NAMALWA (cell line): ENCODE measurements around the gene RALGAPA2.
"Not testable (repeated sequence)": the region's sequence is repeated elsewhere in the genome, so short reads cannot be mapped to it uniquely, and the experiment has no call there.

Experiments
- DNase-seq: peaks from one replicate; pipeline ENCODE4 v3.0.0-alpha.2; 2015; ENCODE audit warnings: low spot score

The RALGAPA2 gene

DNA sequence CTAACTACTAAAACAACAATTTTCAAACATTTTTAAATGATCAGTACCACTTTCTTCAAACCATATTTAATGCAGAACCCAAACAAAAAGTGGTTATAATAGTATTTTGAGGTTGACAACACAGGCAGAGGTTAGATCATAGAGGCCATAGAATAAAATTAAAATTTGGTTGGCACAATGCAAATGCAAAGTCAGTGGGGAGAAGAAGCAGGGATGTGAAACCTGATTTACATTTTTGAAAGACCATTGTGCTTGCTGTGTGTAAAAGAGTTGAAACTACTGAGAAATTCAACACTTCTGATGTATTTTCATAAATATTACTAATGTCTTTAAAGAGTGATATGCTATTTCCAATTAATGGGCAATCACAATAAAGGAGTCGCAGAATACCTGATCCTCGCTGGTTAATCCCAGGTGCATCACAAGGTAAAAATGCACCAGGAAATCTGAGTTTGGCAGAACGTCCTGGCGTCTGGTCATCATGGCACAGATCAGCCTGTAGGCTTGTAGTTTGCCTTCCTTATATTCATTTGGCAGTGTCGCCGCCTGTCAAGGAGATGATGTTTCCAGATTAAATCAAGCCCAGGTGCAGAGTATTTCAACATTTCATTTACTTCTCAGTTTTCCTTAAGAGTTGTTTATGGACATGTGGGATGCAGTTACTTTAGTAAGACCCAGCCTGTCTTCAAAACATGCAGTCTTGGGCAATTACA lies 141.2 kb downstream of the RALGAPA2 start:
- no peak for DNase-seq

DNA sequence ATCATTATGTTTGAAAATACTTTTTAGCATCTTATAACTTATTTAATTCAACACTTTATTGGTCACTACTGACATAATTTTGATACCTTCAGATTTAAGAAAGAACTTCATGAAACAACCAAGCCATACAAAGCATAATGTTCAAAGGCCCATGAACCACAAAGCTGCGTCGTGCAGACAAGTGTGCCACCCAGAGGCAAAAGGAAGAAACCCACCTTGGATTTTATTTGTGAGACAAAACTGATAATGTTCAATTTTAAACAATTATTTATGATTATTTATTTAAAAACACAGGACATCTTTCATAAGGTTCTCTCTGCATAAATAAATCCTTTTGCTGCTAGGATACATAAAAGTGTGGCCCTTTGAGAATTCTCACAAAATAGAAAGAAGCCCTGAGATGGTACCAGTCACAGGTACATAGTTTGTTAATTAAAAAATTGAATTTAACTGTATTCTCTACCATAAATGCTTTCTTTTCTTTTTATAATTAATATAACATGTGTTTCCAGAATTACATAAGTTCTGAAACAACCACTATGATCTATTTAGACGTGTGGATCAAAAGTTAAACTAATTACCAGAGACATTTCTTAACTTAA lies 143.7 kb downstream of the RALGAPA2 start:
- peak; percentile 61 for DNase-seq

DNA sequence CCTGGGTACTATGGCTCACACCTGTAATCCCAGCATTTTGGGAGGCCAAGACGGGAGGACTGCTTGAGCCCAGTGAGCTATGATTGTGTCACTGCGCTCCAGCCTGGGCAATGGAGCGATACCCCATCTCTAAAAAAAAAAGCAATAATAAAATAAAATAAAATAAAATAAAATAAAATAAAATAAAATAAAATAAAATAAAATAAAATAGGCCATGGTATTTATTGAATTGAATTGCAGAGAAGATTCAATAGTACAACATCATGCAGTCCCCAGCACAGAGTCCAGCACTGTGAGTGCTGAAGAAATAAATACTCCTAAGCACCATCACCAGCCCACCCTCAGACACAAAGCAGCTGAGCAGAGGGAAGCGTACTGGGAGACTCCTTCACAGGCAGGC lies 144.7 kb downstream of the RALGAPA2 start:
- DNase-seq = no peak

DNA sequence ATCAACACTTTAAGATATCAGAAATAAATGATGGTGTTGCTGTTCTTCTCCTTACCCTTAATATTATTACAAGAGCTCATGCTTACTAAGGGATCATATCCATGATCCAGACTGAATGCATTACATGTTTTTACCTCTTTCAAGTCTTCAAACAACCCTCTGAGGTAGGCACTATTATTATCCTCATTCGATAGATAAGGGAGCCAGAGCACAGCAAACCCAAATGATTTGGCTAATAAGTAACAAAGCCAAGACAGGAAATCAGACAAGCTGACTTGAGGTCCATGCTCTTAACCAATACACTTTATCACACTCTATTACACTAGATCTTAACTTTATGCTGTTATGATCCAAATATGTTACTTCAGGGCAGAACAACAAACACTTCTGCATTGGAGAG lies 145.9 kb downstream of the RALGAPA2 start:
- no peak for DNase-seq

DNA sequence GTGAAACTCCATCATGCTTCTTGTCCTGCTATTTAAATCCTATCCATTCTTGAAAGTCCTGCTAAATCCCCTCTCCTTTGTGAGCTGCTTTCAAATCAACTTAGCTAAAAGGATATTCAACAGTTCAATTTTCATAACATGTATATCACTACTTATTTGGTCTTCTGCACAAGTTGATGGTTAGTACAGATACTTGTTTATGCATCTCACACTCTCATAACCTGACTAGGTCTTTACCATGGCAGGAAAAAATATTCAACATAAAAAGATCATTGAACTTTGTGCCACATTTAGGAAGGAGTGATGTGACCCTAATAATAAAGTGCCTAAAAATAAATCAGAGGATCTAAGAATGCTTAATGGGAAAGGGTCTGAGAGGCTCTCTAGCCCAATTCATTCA lies 148.2 kb downstream of the RALGAPA2 start:
- DNase-seq = no peak

DNA sequence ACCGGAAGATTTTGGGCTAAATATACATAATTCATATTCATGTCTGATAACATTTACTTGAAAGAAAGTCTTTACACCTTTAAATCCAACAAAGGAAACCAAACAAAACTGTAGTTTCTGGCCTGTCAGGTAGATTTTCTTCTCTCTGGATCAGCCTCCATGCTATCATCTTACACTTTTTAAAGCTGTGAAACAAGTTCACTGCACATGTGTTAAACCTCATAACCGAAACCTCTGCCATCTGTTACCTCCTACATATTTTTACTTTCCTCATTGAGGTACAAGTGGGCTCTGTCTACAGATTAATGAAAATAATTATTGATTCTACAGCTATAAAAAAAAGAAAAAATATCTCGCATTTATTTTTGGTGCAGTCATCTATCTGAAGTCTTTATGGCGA lies 149.9 kb downstream of the RALGAPA2 start:
- DNase-seq = no peak

DNA sequence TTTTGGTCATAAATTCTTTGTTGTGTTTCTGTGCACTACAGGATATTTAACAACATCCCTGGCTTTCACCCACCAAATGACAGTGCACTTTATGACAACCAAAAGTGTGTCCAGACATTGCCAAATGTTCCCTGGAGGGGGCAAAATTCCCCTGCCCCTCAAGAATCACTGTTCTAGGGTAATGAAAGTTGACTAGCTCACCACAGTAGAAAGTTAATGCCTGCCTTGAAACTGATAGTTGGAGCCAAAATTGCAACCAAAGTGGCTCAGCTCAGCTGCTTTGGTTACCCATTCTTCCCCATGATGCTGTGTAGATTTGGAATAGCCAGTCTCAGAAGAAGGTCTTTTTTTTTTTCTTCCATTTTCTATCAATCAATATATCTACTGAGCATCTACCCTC lies 150.6 kb downstream of the RALGAPA2 start:
- DNase-seq = no peak

DNA sequence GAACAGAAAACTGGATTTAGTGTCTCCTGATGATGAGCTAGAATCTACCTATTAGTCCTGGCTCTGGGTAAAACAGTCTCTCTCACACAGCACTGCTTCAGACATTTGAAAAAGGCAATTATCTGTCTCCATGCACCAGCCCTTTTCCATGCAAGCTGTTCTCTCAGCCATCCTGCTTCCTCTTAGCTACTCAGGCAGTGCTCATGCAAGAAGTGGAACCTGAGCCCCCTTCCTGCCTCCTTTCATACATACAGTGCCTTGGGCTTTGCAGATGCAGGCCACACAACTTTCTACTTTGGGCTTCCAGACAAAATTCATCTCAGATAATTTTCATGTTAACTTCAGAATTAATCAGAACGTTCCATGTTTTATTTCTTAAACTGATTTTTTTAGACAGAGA lies 151.3 kb downstream of the RALGAPA2 start:
- DNase-seq = no peak

DNA sequence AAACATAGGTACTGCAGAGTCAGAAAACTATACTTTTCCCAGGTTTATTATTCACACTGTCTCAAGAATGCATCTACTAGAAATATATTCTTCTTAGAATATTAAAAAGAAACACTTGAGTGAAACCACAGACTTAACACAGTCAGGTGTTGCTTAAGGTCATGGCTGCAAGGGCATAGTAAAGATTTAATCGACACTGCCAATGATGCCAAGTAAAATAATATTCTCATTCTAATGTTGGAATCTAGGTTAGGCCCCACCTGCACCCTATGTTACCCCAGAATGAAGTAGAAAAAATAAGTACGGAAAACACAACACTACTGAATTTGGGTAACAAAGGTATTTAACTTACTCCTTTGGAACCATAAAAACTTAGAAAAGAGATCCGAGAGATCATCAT lies 155.0 kb downstream of the RALGAPA2 start:
- DNase-seq = no peak

DNA sequence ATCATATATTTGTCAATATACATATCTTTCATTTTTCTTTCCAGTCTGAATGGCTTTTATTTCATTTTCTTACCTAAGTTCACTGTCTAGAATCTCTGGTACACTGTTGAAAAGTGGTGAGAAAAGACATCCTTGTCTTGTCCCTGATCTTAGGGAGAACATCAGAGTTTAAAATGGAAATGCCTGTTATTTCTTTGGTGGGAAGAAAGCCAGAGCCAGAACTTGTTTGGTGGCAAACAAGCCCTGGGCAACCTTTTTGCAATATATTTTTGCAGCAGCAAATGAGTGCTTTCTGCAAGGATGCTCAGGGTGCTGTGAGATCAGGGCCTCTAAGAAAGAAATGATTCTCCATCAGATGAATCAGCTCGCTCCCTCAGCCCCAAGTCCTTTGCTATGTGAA lies 156.6 kb downstream of the RALGAPA2 start:
- DNase-seq = no peak

DNA sequence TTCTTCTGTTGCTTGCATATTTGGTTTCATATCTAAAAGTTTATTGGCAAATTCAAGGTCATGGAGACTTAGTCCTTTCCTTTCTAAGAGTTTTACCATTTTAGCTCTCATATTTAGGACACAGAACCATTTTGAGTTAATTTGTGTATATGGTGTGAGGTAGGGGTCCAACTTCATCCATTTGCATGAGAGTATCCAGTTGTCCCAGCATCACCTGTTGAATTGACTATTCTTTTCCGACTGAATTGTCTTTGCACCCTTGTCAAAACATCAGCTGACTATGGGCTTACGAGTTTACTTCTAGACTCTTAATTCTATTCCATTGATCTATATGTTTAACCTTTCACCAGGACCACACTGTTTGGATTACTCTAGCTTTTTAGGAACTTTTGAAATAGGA lies 157.5 kb downstream of the RALGAPA2 start:
- no peak for DNase-seq

DNA sequence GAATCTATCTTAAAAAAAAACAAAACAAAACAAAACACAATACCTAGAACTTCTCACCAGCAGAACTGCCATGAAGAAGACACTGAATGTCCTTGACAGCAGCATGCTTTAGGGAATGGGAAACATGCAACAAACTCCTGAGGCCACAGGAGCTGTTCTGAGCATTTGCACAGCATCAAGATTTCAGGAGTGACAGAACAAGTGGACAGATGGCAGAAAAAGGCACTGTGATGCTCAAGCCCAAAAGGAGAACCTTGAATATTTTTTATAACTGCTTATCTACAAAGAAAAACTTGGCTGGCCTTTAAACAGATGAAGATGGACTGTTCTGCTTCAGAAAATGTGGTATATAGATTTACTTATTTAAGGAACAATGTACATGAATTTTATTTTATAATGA lies 158.9 kb downstream of the RALGAPA2 start:
- DNase-seq = no peak

DNA sequence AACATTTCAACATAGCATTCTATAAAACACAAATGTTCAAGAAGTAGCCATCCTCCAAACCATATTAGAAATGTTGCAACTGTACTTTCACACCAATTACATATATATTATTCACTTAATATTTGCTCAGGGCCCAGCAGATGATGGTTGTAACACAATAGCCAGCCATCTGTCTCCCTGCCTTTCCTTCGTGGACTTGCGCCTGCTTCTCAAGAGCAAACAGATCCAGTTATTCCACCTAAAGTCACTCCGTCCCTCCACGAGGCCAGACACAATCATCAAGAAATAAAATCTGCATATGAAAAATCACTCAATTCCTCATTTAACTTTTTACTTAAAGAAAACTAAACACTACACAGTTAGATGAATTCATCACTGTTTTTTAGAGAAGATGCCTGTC lies 160.4 kb downstream of the RALGAPA2 start:
- no peak for DNase-seq

DNA sequence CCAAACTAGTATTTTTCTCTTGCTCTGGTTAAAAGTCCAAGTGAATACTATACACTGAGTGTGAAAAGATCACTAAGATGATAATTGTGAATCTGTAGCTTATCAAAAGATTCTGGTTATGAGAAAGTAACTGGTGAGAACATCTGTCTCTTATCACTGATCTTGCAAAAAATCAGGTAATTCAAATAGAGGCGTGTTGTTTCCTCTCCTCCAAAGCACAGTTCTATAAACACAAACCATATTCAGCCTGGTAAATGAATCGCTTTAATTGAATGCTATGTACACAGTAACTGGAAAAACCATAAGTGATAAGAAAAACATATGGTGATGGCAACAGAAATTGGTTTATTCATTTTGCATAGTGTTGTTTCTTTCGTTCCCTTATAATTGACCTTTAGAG lies 161.0 kb downstream of the RALGAPA2 start:
- no peak for DNase-seq

DNA sequence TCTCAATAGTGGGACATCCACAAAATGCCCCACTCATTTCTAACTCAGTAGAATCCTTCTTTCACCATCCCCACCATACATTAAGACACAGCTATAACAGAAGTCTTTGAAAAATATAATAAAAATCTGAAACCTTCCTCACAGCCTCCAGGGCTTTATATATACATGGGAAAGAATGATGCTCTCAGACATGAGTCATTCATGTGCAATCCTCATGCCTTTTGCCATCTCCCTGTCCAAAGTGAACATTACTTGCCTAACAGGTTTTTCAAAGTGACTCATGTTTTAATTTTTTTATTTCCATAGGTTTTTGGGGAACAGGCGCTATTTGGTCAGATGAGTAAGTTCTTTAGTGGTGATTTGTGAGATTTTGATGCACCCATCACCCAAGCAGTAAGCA lies 162.7 kb downstream of the RALGAPA2 start:
- no peak for DNase-seq

DNA sequence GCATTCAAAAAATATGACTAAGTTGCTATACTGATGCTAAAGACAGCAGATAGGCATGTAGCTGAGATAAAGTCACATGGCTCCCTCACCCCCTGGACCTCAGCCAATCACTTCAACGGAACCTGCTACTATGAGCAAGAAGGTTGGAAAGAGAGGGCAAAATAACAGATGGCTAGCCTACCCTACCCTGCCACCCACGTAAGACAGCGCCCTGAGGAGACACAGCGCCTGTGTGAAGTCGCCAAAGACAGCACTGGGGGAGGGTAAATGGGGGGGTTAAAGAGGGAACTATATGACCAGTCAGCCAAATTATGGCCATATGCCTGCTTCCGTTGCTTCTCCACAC lies 163.2 kb downstream of the RALGAPA2 start:
- DNase-seq = no peak

DNA sequence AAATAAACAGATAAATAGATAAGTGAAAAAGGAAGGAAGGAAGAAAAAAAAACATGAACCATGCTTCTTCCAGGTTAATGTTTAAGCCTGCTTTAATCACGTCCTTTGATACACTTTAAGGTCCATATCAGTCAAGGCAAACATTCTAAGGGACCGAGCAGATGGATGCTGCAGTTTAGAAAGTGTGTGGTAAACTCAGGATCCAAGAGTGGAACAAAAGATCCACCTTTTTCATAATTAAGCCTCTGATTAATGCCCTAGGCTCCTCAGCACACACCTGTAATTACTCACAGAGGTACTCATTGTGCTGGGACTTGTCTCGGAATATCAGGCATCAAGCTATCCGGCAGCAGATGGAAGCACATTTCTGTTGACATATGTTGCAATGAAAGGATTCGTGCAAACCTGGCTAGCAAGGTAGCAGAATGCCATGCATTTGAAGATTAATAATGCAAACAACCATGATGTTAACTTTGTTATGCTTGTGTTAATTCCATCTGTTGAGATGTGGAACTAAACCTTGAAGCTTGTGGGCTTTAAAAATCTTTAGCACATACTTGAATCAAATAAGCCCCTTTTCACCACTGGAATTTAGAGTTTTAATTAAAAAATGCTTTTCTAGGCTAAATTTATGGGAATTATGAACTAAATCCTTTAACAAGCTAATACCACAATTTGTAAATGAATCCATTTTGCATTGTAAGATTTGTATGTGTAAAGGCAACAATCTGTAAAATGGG lies 163.7 kb downstream of the RALGAPA2 start:
- DNase-seq = no peak

DNA sequence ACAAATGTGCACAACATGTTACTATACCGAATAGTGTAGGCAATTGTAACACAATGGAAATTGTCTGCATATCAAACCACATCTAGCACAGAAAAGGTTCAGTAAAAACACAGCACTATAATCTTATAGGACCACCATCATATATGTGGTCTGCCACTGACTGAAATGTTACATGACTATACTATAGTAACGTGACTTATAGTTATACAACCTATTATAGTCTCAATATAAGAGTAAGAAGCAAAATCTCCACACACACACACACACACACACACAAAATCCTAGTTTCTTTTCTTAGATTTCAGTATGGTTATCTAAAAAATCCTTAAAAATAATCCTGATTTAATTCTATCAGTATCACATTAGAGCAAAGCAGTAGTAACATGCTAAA lies 164.6 kb downstream of the RALGAPA2 start:
- no peak for DNase-seq

DNA sequence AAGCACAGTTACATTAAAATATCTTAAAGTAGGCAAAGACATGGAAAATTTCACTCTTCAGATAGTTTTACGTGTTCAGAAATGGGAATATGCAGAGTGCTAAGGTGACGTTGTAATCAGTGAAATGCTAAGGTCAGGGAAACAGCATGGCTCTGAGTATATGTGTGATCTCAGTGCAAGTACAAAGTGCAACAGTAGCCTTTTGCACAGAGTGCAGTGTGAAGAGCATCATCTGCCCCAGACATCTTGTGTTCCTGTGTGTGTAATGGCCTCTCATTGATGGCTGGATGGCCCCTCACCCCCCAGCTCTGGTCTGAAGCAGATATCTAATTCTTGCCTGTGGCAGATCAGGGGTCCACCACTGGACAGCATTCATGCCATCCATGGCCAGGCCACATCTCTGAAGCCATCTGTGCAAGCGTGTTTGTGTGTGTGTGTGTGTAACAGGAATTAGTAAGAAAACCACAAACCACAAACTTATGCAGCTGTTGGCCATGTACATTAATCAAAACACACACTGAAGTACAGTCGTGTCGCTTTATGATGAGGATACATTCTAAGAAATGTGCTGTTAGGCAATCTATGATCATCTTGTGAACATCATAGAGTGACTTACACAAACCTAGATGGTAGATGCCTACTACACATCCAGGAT lies 165.1 kb downstream of the RALGAPA2 start:
- DNase-seq = peak; percentile 67

DNA sequence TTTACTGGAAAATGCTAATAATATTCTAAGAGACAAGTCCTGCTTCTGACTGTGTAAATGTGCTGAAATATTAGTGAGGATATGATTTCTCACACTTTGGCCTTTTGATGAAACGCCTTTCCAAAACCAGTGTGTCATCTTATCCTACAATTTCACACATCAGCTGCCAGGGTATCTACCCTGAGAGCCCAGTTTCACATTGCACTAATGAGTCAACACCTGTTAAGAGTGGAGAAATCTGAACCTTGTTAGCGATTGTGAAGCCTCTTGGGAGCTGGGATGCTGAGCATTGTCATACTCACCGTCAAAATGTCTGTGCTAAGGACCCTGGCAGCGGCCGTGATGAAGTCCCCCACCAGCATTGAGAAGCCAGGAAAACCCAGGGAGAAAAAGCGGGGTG lies 166.0 kb downstream of the RALGAPA2 start:
- DNase-seq = no peak

DNA sequence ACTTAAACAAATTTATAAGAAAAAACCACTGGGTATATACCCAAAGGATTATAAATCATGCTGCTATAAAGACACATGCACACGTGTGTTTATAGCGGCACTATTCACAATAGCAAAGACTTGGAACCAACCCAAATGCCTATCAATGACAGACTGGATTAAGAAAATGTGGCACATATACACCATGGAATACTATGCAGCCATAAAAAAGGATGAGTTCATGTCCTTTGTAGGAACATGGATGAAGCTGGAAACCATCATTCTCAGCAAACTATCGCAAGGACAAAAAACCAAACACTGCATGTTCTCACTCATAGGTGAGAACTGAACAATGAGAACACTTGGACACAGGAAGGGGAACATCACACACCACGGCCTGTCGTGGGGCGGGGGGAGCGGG lies 169.1 kb downstream of the RALGAPA2 start:
- DNase-seq = not testable (repeated sequence)

DNA sequence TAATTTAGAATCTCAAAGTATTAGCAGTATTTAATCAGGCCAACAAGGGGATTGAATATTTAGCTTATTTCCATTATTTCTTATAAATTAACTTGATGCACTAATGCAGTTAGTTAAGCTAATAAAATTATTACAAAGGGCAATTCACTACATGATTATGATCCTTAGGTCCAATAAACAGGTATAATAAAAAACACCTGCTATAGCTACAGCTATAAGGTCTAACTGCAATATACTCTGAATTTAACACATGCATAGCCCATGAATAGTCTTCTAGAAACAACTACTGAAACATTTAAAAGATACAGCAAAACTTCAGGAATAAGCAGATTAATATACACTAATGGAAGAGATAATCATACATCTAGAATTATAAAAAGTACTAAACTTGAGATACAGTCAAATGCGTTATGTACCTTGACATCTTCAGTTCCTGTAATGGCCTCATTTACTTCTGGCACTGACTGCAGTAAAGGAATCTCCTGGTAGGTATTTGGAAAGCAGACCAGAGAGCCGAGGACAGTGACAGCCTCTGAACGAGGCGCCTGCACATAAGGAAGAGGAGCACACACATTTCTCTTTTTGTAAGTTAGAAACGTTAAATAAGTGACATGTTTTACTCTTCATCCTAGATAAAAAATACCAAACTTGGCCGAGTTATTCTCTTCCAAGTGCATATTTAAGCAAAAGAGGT lies 176.1 kb downstream of the RALGAPA2 start:
- no peak for DNase-seq

DNA sequence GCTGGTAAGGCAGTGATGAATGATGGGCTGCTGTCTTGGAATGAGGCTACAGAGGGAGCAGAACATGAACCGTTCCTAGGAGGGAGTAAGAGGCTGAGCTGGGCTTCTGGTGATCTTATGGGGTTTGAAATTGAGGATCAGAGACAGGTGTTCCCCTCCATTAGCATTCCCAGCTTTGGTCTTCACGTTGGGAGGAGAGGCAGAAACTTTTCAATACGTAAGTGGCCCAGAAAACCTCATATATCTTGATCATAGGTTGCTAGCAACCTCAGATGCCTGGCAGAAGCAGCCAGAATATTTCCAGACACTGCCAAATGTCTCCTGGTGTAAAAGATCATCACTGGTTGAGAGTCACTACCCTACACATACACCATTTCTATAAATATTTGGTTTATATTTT lies 177.4 kb downstream of the RALGAPA2 start:
- no peak for DNase-seq
